C4-2B (cell line): ENCODE data around the gene SGIP1.
"Not testable (repeated sequence)": the region's sequence is repeated elsewhere in the genome, so short reads cannot be mapped to it uniquely, and the experiment has no call there.

Source experiments
- H3K27ac ChIP-seq: fragments of 450-650 bp; 2 replicates; pipeline ENCODE4 v1.5.1; 2017
- CTCF ChIP-seq: fragments of 450-650 bp; conservative IDR thresholded peaks from 2 replicates; pipeline ENCODE4 v1.5.1; 2017; ENCODE audit warnings: mild to moderate bottlenecking
- ZFX ChIP-seq: fragments of 450-650 bp; IDR thresholded peaks from 2 replicates; pipeline ENCODE4 v1.6.1; 2017

The SGIP1 gene

GRCh38 chr1:66729523-66729922 is 195.6 kb downstream of the SGIP1 start:
- TF ChIP-seq CTCF (no peak), ZFX (no peak)
- no peak overlapping the region for H3K27ac ChIP-seq

- no peak overlapping the region for H3K27ac ChIP-seq
- no peak for TF ChIP-seq CTCF
- TF ChIP-seq ZFX = no peak
Observed at GRCh38 chr1:66730462-66730861, 196.5 kb downstream of the SGIP1 start.

- H3K27ac ChIP-seq = no peak overlapping the region
- TF ChIP-seq ZFX = no peak
- TF ChIP-seq CTCF = no peak
Observed at GRCh38 chr1:66731170-66731865, 197.4 kb downstream of the SGIP1 start.

- no peak for TF ChIP-seq ZFX
- no peak for TF ChIP-seq CTCF
- no peak overlapping the region for H3K27ac ChIP-seq
Observed at GRCh38 chr1:66732407-66733166, 198.6 kb downstream of the SGIP1 start.

- TF ChIP-seq ZFX (no peak), CTCF (peak; percentile 64)
Observed at GRCh38 chr1:66733348-66734017, 199.5 kb downstream of the SGIP1 start.

GRCh38 chr1:66734531-66734930 is 200.6 kb downstream of the SGIP1 start:
- not testable (repeated sequence) for H3K27ac ChIP-seq

More at GRCh38 chr1:66733348-66734017, 199.5 kb downstream of the SGIP1 start:
- H3K27ac ChIP-seq = no peak overlapping the region

- TF ChIP-seq ZFX (no peak), CTCF (no peak)
- no peak overlapping the region for H3K27ac ChIP-seq
Observed at GRCh38 chr1:66737836-66738235, 203.9 kb downstream of the SGIP1 start.
